ENCODE measurements around the gene VSTM2B.

The VSTM2B gene

GRCh38 chr19:29588095-29588494, 62.3 kb downstream of the VSTM2B start:
- no peak for DNase-seq (ENCODE audit: low read depth)
- no peak overlapping the region for H3K4me3 ChIP-seq (ENCODE audit: low read depth, low read length)
- TF ChIP-seq CTCF (IDR thresholded peaks at IDR 0.05; ENCODE audit: insufficient read depth, low read depth, low read length, missing control alignments), result no peak

- DNase-seq (ENCODE audit: low read depth), result no peak
Measured at GRCh38 chr19:29590278-29590677, 64.5 kb downstream of the VSTM2B start.

GRCh38 chr19:29591670-29592069, 65.9 kb downstream of the VSTM2B start:
- DNase-seq (ENCODE audit: low read depth), result no peak
- no peak for TF ChIP-seq CTCF (IDR thresholded peaks at IDR 0.05; ENCODE audit: insufficient read depth, low read depth, low read length, missing control alignments)
- no peak overlapping the region for H3K4me3 ChIP-seq (ENCODE audit: low read depth, low read length)

More at GRCh38 chr19:29590278-29590677, 64.5 kb downstream of the VSTM2B start:
- TF ChIP-seq CTCF (IDR thresholded peaks at IDR 0.05; ENCODE audit: insufficient read depth, low read depth, low read length, missing control alignments), result no peak
- H3K4me3 ChIP-seq (ENCODE audit: low read depth, low read length), result no peak overlapping the region

- DNase-seq (ENCODE audit: low read depth), result no peak
- no peak overlapping the region for H3K4me3 ChIP-seq (ENCODE audit: low read depth, low read length)
- TF ChIP-seq CTCF (IDR thresholded peaks at IDR 0.05; ENCODE audit: insufficient read depth, low read depth, low read length, missing control alignments), result no peak
Measured at GRCh38 chr19:29593869-29594268, 68.1 kb downstream of the VSTM2B start.

GRCh38 chr19:29596080-29596727, 70.4 kb downstream of the VSTM2B start:
- no peak for TF ChIP-seq CTCF (IDR thresholded peaks at IDR 0.05; ENCODE audit: insufficient read depth, low read depth, low read length, missing control alignments)
- DNase-seq (ENCODE audit: low read depth), result no peak
- no peak overlapping the region for H3K4me3 ChIP-seq (ENCODE audit: low read depth, low read length)

GRCh38 chr19:29596885-29597525, 71.2 kb downstream of the VSTM2B start:
- DNase-seq (ENCODE audit: low read depth), result no peak
- H3K4me3 ChIP-seq (ENCODE audit: low read depth, low read length), result no peak overlapping the region
- peak; percentile 53 for TF ChIP-seq CTCF (IDR thresholded peaks at IDR 0.05; ENCODE audit: insufficient read depth, low read depth, low read length, missing control alignments)
